OCI-LY7 (cell line): ENCODE measurements around the gene KNL1. TPM values are rescaled to one million over a fixed set of nuclear protein-coding genes. Genes with fewer than 3 reads are reported as not detected.

Source experiments
- BruUV-seq: library from RNA; stranded (reverse); fragments of 400-500 nt; replicated peaks from 2 replicates; lab custom pipeline; 2021; lab: Mats Ljungman, UMichigan
- CTCF ChIA-PET: fragments of 300-600 bp; sonication (Branson Sonifier 250); formaldehyde crosslinking; loops from one replicate; lab custom pipeline; 2022; ENCODE audit warnings: antibody characterized with exemption; ENCODE audit not compliant: unreplicated experiment; lab: Charles Lee
- POLR2A ChIA-PET: fragments of 300-600 bp; sonication (Branson Sonifier 250); formaldehyde crosslinking; loops from one replicate; lab custom pipeline; 2022; ENCODE audit warnings: antibody characterized with exemption; lab: Charles Lee
- DNase-seq: peaks from one replicate; pipeline ENCODE4 v3.0.0-alpha.2; 2015; ENCODE audit warnings: low spot score
- H2AFZ ChIP-seq: fragments of 200-600 bp; sonication (generic), shearing (Covaris generic); 2 replicates; pipeline ENCODE4 v1.6.1; 2014; ENCODE audit warnings: mild to moderate bottlenecking, antibody characterized with exemption, low read length, moderate library complexity
- H3K27ac ChIP-seq: fragments of 200-600 bp; sonication (generic); 2 replicates; pipeline ENCODE4 v1.5.1; 2014; ENCODE audit warnings: mixed run types, low read depth, mild to moderate bottlenecking, moderate library complexity, low read length, inconsistent platforms; ENCODE audit not compliant: poor library complexity, severe bottlenecking
- H3K36me3 ChIP-seq: fragments of 200-600 bp; sonication (generic); 2 replicates; pipeline ENCODE4 v1.6.1; 2014; ENCODE audit warnings: mild to moderate bottlenecking, antibody characterized with exemption, low read length, moderate library complexity, mixed read lengths; ENCODE audit not compliant: insufficient read depth
- H3K4me1 ChIP-seq: fragments of 200-600 bp; sonication (generic); 2 replicates; pipeline ENCODE4 v1.5.1; 2014; ENCODE audit warnings: mild to moderate bottlenecking, low read length; ENCODE audit not compliant: insufficient read depth, poor library complexity, severe bottlenecking
- H3K4me2 ChIP-seq: fragments of 200-600 bp; sonication (generic); 2 replicates; pipeline ENCODE4 v1.6.1; 2014; ENCODE audit warnings: mild to moderate bottlenecking, low read length
- H3K4me3 ChIP-seq: fragments of 200-600 bp; sonication (generic); 2 replicates; pipeline ENCODE4 v1.5.1; 2014; ENCODE audit warnings: mild to moderate bottlenecking, low read depth, low read length; ENCODE audit not compliant: poor library complexity, severe bottlenecking
- H3K79me2 ChIP-seq: fragments of 200-600 bp; sonication (generic); 2 replicates; pipeline ENCODE4 v1.6.1; 2016; ENCODE audit warnings: low read depth, mild to moderate bottlenecking, low read length, moderate library complexity, mixed read lengths; ENCODE audit not compliant: insufficient read depth
- H3K9me2 ChIP-seq: fragments of 200-600 bp; sonication (generic); 2 replicates; pipeline ENCODE4 v1.6.1; 2016; ENCODE audit warnings: mild to moderate bottlenecking, low read length, mixed read lengths; ENCODE audit not compliant: insufficient read depth
- H3K9me3 ChIP-seq: fragments of 200-600 bp; sonication (generic); 2 replicates; pipeline ENCODE4 v1.6.1; 2014; ENCODE audit warnings: mild to moderate bottlenecking, mixed run types, low read length, mixed read lengths
- H4K20me1 ChIP-seq: fragments of 200-600 bp; sonication (generic); 2 replicates; pipeline ENCODE4 v1.6.1; 2014; ENCODE audit warnings: mild to moderate bottlenecking, antibody characterized with exemption, low read length, moderate library complexity, mixed read lengths; ENCODE audit not compliant: insufficient read depth
- EZH2phosphoT487 ChIP-seq: fragments of 200-600 bp; sonication (generic); IDR thresholded peaks from 2 replicates; pipeline ENCODE4 v1.6.1; 2018; ENCODE audit warnings: low read depth, borderline replicate concordance, mild to moderate bottlenecking, mixed run types, antibody characterized with exemption, low read length, moderate library complexity, mixed read lengths
- intact Hi-C: fragments of 100-400 bp; cut with micrococcal nuclease; formaldehyde crosslinking; loops from one replicate; pipeline ENCODE4 v1.10.0; 2022; ENCODE audit not compliant: unreplicated experiment
- total RNA-seq, 2 experiments: library from RNA; depleted of rRNA in 1 of 2; stranded (reverse); fragments of >200 nt in 1 of 2; shearing (Covaris generic) in 1 of 2; gene quantifications; 2 replicates each; pipeline ENCODE4 v1.2.3, GENCODE V29; 2014 to 2022
- TF ChIP-seq, protein P1 (sequence below): fragments of 200-600 bp; sonication (generic); conservative IDR thresholded peaks from 2 replicates; pipeline ENCODE4 v1.5.1; 2014; ENCODE audit warnings: mild to moderate bottlenecking, antibody characterized with exemption, low read length, moderate library complexity, mixed read lengths

Gene KNL1
- total RNA-seq, 2 experiments from 2014 or later: 51.3 to 58.7 TPM

DNA sequence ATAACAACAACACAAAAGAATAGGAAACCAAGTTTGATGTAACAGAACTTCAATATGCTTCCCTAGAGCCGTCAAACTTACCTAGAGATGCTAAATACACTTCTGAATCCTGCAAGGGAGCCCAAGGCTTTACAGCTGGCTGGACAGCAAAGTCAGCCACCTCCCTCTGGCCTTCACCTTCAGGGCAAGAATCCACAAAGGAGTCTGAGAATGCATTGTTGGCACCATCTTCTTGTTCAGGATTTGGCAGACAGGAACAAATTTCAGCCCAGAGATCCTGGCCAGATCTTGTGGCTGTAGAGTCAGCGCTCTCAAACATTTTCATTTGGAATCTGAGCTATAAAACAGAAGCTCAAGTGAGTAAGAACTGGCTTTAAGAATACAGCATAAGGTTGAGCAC, 31.4 kb upstream of the KNL1 start:
- DNase-seq: no peak
- intact Hi-C loops: loop anchor here (10.0 kb wide), 1 partner anchor 772 kb away; the partner anchor contains the start of genes NUSAP1 and OIP5
- H3K4me1 ChIP-seq: peaks cover 30% of the 10 kb centered on the region
- CTCF ChIA-PET: no interaction called here
- no peaks in the 10 kb centered on the region for H3K9me2 ChIP-seq
- H3K27ac ChIP-seq: no peak overlapping the region
- BruUV-seq: no TSS peak
- H4K20me1 ChIP-seq: no peaks in the 10 kb centered on the region
- H3K9me3 ChIP-seq: no peaks in the 10 kb centered on the region
- H2AFZ ChIP-seq: no peak overlapping the region
- H3K36me3 ChIP-seq: no peaks in the 10 kb centered on the region; the same call in 1 of the 2 replicates
- H3K4me3 ChIP-seq: no peak overlapping the region
- POLR2A ChIA-PET: no interaction called here
- no peak overlapping the region for H3K4me2 ChIP-seq
- peaks cover 8% of the 10 kb centered on the region; the same call in 1 of the 2 replicates for H3K79me2 ChIP-seq
- TF ChIP-seq, protein P1, sequence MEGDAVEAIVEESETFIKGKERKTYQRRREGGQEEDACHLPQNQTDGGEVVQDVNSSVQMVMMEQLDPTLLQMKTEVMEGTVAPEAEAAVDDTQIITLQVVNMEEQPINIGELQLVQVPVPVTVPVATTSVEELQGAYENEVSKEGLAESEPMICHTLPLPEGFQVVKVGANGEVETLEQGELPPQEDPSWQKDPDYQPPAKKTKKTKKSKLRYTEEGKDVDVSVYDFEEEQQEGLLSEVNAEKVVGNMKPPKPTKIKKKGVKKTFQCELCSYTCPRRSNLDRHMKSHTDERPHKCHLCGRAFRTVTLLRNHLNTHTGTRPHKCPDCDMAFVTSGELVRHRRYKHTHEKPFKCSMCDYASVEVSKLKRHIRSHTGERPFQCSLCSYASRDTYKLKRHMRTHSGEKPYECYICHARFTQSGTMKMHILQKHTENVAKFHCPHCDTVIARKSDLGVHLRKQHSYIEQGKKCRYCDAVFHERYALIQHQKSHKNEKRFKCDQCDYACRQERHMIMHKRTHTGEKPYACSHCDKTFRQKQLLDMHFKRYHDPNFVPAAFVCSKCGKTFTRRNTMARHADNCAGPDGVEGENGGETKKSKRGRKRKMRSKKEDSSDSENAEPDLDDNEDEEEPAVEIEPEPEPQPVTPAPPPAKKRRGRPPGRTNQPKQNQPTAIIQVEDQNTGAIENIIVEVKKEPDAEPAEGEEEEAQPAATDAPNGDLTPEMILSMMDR: no peak
- no peak for TF ChIP-seq EZH2phosphoT487

DNA sequence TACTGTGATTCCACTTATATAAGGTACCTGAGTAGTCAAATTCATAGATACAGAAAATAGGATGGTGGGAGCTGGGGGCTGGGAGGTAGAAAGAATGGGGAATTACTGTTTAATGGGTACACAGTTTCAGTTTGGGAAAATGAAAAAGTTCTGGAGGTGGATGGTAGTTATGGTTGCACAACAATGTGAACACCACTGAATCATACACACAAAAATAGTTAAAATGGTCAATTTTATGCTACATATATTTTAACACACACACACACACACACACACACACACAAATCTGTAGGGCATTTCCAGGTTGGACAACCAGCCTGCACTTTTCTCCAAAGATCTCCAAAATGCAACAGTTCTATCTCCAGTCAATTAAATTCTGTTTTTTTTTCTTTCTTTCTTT, 30.6 kb upstream of the KNL1 start:
- no TSS peak for BruUV-seq
- no peak for DNase-seq
- Histone ChIP-seq H3K4me2 (no peak overlapping the region), H3K4me3 (no peak overlapping the region), H3K36me3 (no peaks in the 10 kb centered on the region; the same call in 1 of the 2 replicates), H3K27ac (no peak overlapping the region), H3K9me2 (no peaks in the 10 kb centered on the region), H3K9me3 (no peaks in the 10 kb centered on the region), H4K20me1 (no peaks in the 10 kb centered on the region), H3K79me2 (peaks cover 8% of the 10 kb centered on the region; the same call in 1 of the 2 replicates), H2AFZ (no peak overlapping the region), H3K4me1 (peaks cover 36% of the 10 kb centered on the region)
- intact Hi-C loops: loop anchor here (10.0 kb wide), 1 partner anchor 771 kb away; the partner anchor contains the start of genes NUSAP1 and OIP5
- ChIA-PET CTCF (no interaction called here), POLR2A (interaction anchor here (0.7 kb wide), 1 partner anchor 524 kb away, joined by 3 read pairs; no protein-coding TSS in a partner anchor)
- no peak for TF ChIP-seq EZH2phosphoT487
- TF ChIP-seq, protein P1: no peak
